Gastrocnemius medialis (tissue), 4 donors: ENCODE measurements around the gene GNAO1.

ENCODE experiments used
- CTCF ChIP-seq, 5 experiments: fragments of 450-650 bp in 3 of 5; fragments of 200-600 bp in 2 of 5; sonication (generic) in 2 of 5; IDR thresholded peaks in 4 of 5; conservative IDR thresholded peaks in 1 of 5; 1 replicate in 4 of 5; 2 replicates in 1 of 5; pipeline ENCODE4 v1.5.1; 2016 to 2019; ENCODE audit warnings: antibody characterized with exemption in 5 of 5, mild to moderate bottlenecking in 3 of 5, moderate library complexity in 3 of 5
- POLR2A ChIP-seq, 2 donors: fragments of 450-650 bp; IDR thresholded peaks; one replicate each; pipeline ENCODE4 v1.6.1; 2017; ENCODE audit warnings: antibody characterized with exemption in 2 of 2, mild to moderate bottlenecking in 2 of 2, moderate library complexity in 2 of 2

GRCh38 chr16:56357765-56358322, 166.6 kb downstream of the GNAO1 start:
- no peak for TF ChIP-seq CTCF (IDR thresholded peaks at IDR 0.05 in 4 of 5, conservative IDR thresholded peaks at IDR 0.05 in 1 of 5)
- TF ChIP-seq POLR2A (IDR thresholded peaks at IDR 0.05), result no peak
